Duodenal mucosa (tissue), 2 donors: Measurements from ENCODE around the gene HS3ST6.
"Not testable (repeated sequence)": the region's sequence is repeated elsewhere in the genome, so short reads cannot be mapped to it uniquely, and the experiment has no call there.

Experiments
- H3K27ac ChIP-seq: one replicate; pipeline ENCODE4 v1.7.0; 2013; ENCODE audit warnings: low read depth, low read length
- H3K27me3 ChIP-seq, 2 donors: one replicate each; pipeline ENCODE4 v1.7.0; 2013; ENCODE audit warnings: low read length in 2 of 2, control low read depth in 1 of 2; ENCODE audit not compliant: insufficient read depth in 2 of 2, control insufficient read depth in 1 of 2
- H3K36me3 ChIP-seq, 2 donors: one replicate each; pipeline ENCODE4 v1.7.0; 2013; ENCODE audit warnings: low read length in 2 of 2, control low read depth in 1 of 2; ENCODE audit not compliant: insufficient read depth in 2 of 2, control insufficient read depth in 1 of 2
- H3K4me1 ChIP-seq, 2 donors: one replicate each; pipeline ENCODE4 v1.7.0; 2013; ENCODE audit warnings: low read length in 2 of 2, control low read depth in 1 of 2; ENCODE audit not compliant: insufficient read depth in 2 of 2, control insufficient read depth in 1 of 2
- H3K4me3 ChIP-seq, 2 donors: one replicate each; pipeline ENCODE4 v1.7.0; 2013; ENCODE audit warnings: low read length in 2 of 2, low read depth in 1 of 2
- H3K9ac ChIP-seq, 2 donors: one replicate each; pipeline ENCODE4 v1.7.0; 2013; ENCODE audit warnings: low read length in 2 of 2, low read depth in 1 of 2
- H3K9me3 ChIP-seq, 2 donors: one replicate each; pipeline ENCODE4 v1.7.0; 2013; ENCODE audit warnings: low read length in 2 of 2, control low read depth in 1 of 2; ENCODE audit not compliant: control insufficient read depth in 1 of 2

The HS3ST6 gene

DNA sequence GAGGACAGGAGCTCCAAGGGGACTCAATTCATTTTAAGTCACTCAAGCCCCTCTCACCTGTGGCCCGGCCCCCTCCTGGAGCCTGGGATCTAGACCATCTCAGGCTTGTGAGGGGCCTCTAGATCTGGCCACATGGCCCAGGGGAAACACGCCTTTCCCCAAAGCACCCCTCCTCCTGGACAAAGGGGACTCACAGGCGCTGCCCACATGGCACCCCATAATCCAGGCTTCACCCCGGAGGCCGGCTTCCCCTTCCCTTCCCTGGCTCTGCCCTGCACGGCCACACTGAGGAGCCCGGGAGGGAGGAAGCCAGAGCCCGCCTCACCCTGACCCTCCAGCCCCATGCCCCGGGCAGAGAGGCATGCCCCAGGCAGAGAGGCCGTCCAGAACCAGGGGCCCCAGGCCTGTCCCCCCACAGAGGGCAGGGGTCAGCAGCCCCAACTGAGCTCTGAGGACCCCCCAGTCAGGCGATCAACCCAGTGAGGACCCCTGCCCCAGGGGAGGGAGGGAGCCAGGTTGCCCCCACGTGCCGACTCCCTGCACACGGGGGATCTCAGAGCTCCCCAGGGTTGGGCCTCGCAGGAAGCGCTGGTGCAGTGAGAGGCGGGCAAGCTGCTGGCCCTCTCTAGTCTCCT, 10.9 kb downstream of the HS3ST6 start:
- Histone ChIP-seq H3K27me3 (peaks cover 0 to 14% of the 10 kb centered on the region in 2 donors), H3K36me3 (no peaks in the 10 kb centered on the region), H3K27ac (no peak overlapping the region), H3K9me3 (no peaks in the 10 kb centered on the region), H3K4me3 (no peak overlapping the region), H3K9ac (no peak overlapping the region), H3K4me1 (peaks cover 20 to 22% of the 10 kb centered on the region in 2 donors)

DNA sequence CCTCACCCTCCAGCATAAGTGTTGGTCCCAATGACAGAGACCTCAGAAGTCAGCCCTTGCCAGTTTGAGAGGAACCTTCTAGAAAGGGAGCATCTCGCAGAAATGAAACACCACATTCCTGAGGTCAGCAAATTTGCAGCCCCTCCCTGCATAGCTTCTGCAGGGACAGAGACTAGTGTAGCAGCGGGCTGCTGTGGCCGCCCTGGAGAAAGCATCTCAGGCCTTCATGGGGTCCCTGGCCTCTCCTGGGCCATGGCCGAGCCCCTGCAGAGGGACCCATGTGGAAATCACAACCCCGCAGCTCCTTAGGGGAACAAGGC, 11.4 kb downstream of the HS3ST6 start:
- Histone ChIP-seq H3K36me3 (no peaks in the 10 kb centered on the region), H3K27me3 (peaks cover 0 to 14% of the 10 kb centered on the region in 2 donors), H3K27ac (no peak overlapping the region), H3K9me3 (no peaks in the 10 kb centered on the region), H3K4me3 (no peak overlapping the region), H3K9ac (no peak overlapping the region), H3K4me1 (peaks cover 14 to 17% of the 10 kb centered on the region in 2 donors)

DNA sequence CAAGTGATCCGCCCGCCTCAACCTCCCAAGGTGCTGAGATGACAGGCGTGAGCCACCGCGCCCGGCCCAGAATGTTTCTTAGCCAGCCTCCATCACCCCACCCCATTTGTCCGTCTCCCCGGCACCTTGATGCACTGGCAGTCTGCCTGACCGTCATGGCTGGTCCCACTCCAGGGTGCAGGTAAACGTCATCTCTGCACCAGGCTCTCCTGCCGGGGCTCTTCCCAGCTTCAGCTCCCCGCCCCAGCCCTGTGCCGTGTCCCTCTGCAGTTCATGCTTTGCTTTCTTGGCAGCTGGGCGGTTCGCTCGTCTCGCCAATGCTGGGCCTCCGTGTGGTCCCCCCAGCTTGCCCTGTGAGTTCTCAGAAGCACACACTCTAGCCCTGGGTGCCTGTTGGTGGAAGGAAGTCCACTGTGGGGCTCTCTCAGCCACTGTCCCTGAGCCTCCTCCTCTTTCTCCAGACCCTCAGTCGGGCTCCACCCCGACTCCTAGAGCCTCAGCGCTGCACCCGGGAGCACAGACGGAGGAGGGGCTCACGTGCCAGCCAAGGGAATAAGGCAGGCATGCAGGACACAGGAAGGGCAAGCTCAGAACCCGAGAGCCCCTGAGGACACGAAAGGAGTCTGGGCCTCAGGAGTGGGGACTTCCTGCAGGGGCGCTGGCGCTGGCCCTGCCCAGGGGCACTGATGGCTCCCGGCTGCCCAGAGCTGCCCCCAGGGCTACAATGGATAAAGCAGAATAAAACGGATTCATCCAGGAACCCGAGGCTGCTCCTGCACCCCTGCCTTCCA, 12.0 kb downstream of the HS3ST6 start:
- no peak overlapping the region for H3K4me3 ChIP-seq
- H3K4me1 ChIP-seq: peaks cover 11 to 15% of the 10 kb centered on the region in 2 donors
- H3K9me3 ChIP-seq: no peaks in the 10 kb centered on the region
- H3K9ac ChIP-seq: no peak overlapping the region
- peaks cover 0 to 14% of the 10 kb centered on the region in 2 donors for H3K27me3 ChIP-seq
- H3K27ac ChIP-seq: no peak overlapping the region
- no peaks in the 10 kb centered on the region for H3K36me3 ChIP-seq

DNA sequence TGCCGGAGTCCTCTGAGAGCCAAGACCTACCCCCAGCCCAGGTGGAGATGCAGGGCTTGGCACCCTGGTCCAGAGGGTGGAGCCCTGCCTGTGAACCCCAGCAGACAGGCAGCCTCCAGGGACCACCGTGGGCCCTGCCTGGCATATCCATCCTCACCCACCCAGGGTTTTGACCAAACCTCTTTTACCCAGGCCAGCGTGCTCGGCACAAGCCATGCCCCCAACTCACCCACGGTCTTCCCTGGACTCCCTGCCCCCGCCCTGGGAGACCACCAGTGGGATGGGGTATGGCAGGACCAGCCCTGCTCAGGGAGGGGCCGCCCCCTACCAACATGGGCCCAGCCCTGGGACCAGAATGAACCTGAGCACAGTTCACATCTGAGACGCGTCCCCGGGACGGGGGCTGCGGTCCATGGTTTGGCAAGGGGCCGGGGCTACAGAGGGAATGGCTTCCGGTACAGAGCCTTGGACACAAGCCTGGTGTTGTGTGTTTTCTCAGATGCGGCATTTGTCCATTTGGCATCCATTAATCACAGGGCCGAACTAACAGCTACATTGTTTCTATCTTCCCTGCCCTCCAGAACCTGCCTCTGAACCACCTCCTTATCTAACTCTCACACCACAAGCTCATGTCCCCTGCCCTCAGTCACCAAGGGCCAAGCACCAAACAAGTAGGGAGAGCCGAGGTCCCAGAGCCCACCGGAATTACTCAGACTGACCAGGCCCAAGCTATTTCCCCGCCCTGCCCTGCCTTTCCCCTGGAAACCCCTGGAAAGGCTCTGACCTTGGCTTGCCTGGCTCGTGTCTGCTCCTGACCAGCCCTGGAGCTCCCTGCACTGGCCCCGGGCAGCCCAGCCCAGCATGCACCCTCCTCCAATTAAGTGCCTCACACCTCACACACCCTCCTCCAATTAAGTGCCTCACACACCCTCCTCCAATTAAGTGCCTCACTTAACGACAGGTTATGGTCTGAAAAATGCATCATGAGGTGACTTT, 14.1 kb downstream of the HS3ST6 start:
- H3K27me3 ChIP-seq: peaks cover 0 to 14% of the 10 kb centered on the region in 2 donors
- peaks cover 13 to 14% of the 10 kb centered on the region in 2 donors for H3K4me1 ChIP-seq

DNA sequence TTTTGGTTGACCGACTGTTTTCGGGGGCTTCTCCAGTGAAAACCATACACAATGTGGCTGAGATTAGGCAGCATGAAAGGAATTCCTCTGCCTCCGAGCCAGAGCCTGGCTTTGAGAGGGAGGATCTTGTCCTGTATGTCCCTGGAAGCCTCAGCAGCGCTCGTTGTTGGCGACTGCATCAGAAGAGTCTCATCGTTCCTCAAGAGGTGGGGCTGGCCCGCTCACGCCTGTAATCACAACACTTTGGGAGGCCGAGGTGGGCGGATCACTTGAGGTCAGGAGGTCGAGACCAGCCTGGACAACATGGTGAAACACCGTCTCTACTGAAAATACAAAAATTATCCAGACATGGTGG, 15.0 kb downstream of the HS3ST6 start:
- H3K27ac ChIP-seq: no peak overlapping the region
- H3K9ac ChIP-seq: no peak overlapping the region
- no peaks in the 10 kb centered on the region for H3K9me3 ChIP-seq
- H3K4me1 ChIP-seq: peaks cover 13 to 14% of the 10 kb centered on the region in 2 donors
- no peak overlapping the region for H3K4me3 ChIP-seq
- H3K36me3 ChIP-seq: no peaks in the 10 kb centered on the region
- peaks cover 0 to 9% of the 10 kb centered on the region in 2 donors for H3K27me3 ChIP-seq

More for the DNA sequence above, 14.1 kb downstream of the HS3ST6 start:
- H3K27ac ChIP-seq: no peak overlapping the region
- no peak overlapping the region for H3K4me3 ChIP-seq
- no peak overlapping the region for H3K9ac ChIP-seq
- H3K36me3 ChIP-seq: no peaks in the 10 kb centered on the region
- no peaks in the 10 kb centered on the region for H3K9me3 ChIP-seq

DNA sequence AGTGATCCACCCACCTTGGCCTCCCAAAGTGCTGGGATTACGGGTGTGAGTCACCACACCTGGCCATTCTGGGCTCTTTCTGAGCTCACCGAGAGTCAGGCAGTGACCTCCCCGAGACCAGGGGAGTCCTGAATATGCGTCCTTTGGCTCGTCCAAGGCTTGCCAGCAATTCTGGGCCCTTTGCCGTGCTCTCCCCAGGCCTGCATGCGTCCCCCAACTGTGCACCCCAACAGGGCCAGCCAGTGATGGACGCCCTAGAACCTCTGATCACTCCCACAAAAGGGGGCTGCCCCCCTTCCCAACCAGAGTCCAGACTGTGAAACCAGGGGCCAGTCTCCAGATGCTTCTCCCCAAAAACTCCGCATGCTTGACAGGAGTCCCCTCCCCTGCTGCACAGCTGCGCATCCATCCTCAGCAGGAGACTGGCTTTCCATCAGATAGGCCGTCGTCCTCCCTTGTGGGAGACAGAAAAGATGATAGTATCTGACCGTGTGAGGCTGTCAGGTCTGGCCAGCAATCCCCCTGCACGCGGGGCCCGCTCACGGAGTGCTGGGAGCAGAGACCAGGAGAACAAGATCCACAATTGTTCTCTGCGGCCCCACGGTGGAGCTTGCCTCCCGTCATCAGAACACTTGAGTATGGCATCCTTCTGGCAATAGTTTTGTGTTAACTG, 15.5 kb downstream of the HS3ST6 start:
- no peak overlapping the region for H3K9ac ChIP-seq
- H3K4me1 ChIP-seq: peaks cover 13 to 14% of the 10 kb centered on the region in 2 donors
- peaks cover 0 to 8% of the 10 kb centered on the region in 2 donors for H3K27me3 ChIP-seq
- H3K4me3 ChIP-seq: no peak overlapping the region
- no peaks in the 10 kb centered on the region for H3K9me3 ChIP-seq
- no peaks in the 10 kb centered on the region for H3K36me3 ChIP-seq
- H3K27ac ChIP-seq: no peak overlapping the region

DNA sequence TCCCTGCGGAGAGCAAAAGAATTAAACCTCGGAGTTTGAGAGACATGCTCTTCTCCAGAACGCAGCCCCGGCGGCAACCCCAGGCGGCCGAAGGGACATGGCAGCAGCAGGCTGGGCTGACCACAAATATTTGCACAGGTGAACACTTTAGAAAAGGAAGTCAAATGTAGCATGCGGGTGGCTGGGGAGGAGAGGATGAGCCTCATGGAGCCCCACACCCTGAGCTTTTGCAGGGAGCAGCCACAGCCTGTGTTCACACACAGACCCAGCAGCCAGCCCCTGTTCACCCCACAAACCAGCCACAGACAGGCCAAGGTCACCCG, 17.8 kb downstream of the HS3ST6 start:
- Histone ChIP-seq H3K36me3 (no peaks in the 10 kb centered on the region), H3K9ac (no peak overlapping the region), H3K27ac (no peak overlapping the region), H3K27me3 (no peaks in the 10 kb centered on the region), H3K9me3 (no peaks in the 10 kb centered on the region), H3K4me1 (peaks cover 14 to 16% of the 10 kb centered on the region in 2 donors), H3K4me3 (no peak overlapping the region)

DNA sequence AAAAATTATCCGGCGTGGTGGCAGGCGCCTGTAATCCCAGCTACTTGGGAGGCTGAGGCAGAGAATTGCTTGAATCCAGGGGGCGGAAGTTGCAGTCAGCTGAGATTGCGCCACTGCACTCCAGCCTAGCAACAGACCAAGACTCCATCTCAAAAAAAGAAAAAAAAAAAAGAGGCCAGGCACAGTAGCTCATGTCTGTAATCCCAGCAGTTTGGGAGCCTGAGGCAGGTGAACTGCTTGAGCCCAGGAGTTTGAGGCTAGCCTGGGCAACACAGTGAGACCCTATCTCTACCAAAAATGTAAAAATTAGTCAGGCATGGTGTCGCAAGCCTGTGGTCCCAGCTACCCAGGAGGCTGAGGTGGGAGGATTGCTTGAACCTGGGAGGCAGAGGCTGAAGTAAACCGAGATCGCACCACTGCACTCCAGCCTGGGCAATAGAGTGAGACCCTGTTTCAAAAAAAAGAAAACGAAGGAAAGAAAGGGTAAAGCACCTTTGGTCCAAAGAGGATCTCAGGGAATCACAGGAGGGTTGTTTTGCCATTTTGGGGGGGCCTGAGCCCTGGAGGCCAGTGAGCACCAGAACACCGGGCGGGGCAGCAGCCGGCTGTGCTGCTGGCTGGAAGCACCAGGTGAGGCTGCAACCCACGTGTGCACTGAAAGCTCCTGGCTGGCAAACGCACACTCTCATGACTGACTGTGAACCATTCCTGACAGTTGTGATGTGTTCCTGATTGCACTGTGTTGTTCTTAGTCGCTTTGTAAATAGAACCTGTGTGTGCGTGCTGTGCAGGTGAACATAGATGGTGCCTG, 18.4 kb downstream of the HS3ST6 start:
- no peaks in the 10 kb centered on the region for H3K36me3 ChIP-seq
- no peak overlapping the region for H3K27ac ChIP-seq
- no peak overlapping the region for H3K4me3 ChIP-seq
- no peak overlapping the region for H3K9ac ChIP-seq
- H3K4me1 ChIP-seq: peaks cover 14 to 16% of the 10 kb centered on the region in 2 donors
- no peaks in the 10 kb centered on the region for H3K27me3 ChIP-seq
- no peaks in the 10 kb centered on the region for H3K9me3 ChIP-seq

DNA sequence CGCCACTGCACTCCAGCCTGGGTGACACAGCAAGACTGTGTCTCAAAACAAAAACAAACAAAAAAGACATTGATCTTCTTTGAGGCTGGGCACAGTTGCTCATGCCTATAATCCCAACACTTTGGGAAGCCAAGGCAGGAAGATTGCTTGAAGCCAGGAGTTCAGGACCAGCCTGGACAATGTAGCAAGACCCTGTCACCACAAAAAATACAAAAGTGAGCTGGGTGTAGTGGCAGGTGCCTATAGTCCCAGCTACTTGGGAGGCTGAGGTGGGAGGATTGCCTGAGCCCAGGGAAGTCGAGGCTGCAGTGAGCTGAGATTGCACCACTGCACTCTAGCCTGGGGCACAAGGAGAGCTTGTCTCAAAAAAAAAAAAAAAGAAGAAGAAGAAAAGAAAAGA, 20.5 kb downstream of the HS3ST6 start:
- not testable (repeated sequence) for H3K27ac ChIP-seq, H3K4me3 ChIP-seq, H3K27me3 ChIP-seq, H3K9me3 ChIP-seq, H3K36me3 ChIP-seq, H3K9ac ChIP-seq
- peaks cover 12 to 17% of the 10 kb centered on the region in 2 donors for H3K4me1 ChIP-seq
